HG03378 (cell line): ENCODE results near the gene LGALS7.

ENCODE experiments used
- ATAC-seq: cut with Tn5 transposase; IDR thresholded peaks from one replicate; pipeline ENCODE4 v1.9.1; 2021; ENCODE audit warnings: mild to moderate bottlenecking, moderate library complexity; ENCODE audit not compliant: unreplicated experiment

LGALS7 gene

DNA sequence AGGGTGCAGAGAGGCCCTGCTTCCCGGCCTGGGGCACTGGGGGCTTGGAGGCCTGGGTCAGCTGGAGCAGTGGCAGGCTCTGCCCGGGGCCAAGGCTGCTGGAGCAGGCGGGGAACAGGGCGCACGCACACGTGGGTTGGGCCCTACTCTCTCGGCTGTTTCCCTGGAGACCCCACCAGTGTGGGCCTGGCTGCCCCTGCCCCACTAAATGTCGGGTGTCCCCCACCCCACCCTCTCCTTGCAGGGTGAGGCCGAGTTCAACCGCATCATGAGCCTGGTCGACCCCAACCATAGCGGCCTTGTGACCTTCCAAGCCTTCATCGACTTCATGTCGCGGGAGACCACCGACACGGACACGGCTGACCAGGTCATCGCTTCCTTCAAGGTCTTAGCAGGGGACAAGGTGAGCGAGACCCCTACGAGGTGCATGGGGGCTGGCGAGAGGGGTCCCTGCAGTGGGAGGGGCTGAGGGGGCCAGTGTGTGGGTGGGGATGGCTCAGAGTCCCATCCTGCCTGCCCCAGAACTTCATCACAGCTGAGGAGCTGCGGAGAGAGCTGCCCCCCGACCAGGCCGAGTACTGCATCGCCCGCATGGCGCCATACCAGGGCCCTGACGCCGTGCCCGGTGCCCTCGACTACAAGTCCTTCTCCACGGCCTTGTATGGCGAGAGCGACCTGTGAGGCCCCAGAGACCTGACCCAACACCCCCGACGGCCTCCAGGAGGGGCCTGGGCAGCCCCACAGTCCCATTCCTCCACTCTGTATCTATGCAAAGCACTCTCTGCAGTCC, 44.4 kb downstream of the LGALS7 start:
- ATAC-seq = no peak

DNA sequence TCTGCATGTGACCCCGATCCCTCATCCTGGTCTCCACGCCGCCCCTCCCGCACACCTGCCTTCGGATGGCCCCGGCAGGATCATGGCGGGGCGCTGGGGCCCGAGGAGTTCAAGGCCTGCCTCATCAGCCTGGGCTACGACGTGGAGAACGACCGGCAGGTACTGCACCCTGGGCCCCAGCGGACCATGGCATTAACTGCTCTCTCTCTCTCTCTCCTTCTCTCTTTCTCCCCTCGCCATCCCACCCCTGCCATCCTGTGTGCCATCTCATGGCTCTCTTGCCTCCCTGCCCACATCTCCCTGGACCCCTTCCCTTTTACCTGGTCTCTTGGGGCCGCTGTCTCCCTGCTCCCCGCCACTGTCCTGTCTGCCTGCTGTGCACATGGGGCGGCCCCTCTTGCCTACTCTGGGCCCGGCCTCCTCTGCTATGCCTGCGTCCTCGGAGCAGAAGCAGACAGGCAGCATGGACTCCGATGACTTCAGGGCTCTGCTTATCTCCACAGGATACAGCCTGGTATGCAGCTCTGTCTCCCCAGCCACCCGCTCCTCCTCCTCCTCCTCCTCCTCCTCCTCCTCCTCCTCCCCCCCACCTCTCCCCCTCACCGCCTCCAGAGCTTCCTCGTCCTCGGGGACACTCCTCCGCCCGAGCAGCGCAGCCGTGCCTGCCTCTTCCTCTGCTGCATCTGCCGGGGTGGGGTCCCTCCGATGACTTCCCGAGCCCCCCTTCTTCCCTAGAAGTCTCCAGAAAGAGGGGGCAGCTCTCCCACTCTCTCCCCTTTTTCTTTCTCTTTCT, 45.3 kb downstream of the LGALS7 start:
- ATAC-seq = no peak

DNA sequence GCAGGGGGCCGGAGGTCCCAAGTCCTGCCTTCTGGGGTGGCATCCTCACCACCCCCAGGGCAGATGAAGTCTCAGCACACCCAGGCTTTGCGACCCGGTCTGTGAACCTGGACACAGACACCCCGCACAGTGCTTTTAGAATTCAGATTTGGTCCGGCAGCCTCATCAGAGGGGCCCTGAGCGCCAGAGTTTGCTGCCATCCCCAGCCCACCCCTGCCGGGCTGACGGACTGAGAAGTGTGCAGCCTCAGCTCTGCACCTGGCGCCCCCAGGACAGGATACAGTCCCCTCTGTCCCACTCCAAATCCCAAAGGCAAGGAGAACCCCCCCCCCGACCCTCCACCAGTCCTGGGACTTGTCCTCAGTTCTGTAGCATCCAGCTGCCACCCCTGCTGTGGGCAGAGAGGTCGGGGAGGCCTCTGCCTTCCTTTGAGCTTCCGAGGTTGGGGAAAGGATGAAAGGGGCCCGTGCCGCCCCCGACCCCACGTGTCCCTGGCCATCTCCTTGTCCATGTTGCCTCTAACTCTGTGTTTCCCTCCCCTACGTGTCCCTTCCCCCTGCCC, 45.9 kb downstream of the LGALS7 start:
- no peak for ATAC-seq

DNA sequence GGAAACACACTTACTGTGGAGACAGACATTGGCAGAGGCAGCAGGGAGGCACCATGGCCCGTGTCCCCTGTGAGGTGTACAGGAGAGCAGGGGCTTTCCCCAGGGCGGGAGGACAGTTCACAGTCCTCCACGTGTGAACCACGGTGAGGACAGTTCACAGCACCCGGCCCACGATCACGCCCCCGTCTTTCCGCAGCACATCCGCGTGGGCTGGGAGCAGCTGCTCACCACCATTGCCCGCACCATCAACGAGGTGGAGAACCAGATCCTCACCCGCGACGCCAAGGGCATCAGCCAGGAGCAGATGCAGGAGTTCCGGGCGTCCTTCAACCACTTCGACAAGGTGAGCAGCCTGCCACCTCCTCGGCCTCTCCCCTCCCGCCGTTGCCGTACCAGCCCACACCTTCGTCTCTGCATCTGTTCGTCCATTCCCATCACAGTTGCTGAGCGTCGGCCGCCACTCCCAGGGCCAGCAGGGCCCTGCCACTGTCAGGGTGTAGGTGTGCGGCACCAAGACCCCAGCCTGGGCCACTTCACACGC, 46.5 kb downstream of the LGALS7 start:
- no peak for ATAC-seq

DNA sequence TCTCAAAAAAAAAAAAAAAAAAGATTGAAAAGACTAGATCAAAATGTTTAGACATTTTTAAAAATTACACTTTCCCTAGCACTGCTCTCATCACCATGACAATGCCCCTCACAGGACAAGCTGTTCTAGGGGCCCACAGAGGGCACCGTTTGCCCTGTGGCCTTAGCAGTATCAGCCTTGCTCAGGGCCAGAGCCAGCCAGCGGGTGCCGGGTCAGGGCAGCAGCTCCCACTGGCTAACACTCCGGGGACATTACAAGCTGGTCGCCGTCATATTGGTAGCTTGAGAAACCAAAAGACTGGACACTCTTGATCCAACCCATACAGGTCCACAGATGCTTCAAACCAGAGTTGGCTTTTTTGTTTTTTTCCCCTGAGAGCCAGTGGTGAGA, 47.0 kb downstream of the LGALS7 start:
- ATAC-seq = no peak

DNA sequence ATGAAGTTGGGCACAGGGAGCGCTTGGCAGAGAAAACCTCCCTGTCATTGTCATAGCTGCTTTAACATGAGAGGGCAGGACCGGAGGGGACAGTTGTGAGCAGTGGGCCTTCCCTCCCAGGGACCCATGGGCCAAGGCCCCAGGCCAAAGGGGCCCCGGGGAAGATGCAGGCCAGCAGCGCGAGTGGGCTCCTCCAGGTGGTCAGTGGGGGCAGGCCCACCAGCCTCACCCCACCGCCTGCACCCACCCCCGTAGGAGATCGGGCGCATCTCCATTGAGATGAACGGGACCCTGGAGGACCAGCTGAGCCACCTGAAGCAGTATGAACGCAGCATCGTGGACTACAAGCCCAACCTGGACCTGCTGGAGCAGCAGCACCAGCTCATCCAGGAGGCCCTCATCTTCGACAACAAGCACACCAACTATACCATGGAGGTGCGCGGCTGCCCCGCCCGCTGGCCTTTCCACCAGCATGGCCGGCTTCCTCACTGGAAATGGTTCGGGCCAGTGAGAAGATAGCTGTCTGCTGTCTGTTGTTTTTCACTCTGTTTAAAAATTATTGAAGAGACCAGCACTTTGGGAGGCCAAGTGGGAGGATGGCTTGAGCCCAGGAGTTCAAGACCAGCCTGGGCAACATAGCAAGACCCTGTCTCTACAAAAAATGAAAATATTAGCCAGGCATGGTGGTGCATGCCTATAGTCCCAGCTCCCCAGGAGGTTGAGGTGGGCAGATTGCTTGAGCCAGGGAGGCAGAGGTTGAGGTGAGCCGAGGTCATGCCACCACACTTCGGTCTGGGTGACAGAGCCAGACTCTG, 47.6 kb downstream of the LGALS7 start:
- ATAC-seq = no peak

DNA sequence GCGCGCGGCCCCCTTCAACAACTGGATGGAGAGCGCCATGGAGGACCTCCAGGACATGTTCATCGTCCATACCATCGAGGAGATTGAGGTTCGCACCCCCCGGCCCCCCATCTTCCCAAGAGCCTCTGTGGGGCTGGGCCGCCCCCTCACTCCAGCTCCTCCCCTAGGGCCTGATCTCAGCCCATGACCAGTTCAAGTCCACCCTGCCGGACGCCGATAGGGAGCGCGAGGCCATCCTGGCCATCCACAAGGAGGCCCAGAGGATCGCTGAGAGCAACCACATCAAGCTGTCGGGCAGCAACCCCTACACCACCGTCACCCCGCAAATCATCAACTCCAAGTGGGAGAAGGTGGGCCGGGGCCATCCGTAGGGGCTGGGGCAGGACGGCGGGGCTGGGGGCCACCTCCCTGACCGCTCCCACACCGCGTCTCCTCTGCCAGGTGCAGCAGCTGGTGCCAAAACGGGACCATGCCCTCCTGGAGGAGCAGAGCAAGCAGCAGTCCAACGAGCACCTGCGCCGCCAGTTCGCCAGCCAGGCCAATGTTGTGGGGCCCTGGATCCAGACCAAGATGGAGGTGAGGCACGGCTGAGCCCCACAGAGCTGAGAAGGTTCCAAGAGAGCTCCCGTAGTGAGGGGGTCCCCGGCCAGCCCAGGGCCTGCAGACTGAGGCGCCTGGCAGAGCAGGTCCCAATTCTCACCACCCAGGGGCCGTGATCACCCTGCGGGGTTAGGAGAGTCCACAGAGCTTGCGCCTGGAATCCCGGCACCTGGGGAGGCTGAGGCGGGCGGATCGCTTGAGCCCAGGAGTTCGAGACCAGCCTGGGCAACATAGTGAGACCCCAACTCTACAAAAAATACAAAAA, 49.1 kb downstream of the LGALS7 start:
- ATAC-seq = no peak

DNA sequence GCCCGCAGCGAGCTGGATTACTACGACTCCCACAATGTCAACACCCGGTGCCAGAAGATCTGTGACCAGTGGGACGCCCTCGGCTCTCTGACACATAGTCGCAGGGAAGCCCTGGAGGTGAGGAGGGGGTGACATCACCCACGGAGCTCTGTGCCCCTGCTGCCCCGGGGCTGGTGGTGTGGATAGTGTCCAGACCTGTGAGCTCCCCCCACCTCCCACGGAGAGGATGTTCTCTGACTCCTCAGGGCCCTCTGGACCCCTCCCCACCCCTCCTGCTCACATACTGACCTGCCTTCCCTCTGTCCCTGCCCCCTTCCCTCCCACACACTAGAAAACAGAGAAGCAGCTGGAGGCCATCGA, 49.7 kb downstream of the LGALS7 start:
- no peak for ATAC-seq

DNA sequence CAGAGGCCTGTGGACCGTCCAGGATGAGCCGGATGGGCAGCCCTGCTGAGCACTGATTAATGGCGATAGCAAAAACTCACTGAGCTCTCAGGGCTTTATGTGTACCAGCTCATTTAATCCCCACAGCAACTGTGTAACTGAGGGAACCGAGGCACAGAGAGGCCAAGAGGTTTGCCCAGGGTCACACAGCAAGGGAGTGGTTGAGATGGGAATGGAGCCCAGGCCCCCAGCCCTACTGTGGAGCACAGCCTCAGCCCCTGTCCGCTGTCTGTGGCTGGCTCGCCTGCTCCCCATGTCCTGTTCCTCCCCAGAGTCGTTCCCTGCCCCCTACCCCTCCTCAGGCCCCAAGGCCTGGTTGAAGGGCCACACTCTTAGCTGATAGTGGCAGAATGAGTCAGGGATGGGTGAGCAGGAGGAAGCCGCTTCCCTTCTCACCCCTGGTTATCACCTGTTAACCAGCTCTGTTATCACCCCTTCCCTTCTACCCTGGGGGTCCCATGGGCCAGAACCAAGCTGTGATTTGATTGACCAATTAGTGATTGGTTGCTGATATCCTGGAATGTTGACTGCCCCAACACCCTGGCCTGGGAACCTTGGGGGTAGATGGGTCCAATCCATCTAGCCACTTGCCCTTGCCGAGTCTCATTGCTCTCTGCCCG, 50.2 kb downstream of the LGALS7 start:
- no peak for ATAC-seq

DNA sequence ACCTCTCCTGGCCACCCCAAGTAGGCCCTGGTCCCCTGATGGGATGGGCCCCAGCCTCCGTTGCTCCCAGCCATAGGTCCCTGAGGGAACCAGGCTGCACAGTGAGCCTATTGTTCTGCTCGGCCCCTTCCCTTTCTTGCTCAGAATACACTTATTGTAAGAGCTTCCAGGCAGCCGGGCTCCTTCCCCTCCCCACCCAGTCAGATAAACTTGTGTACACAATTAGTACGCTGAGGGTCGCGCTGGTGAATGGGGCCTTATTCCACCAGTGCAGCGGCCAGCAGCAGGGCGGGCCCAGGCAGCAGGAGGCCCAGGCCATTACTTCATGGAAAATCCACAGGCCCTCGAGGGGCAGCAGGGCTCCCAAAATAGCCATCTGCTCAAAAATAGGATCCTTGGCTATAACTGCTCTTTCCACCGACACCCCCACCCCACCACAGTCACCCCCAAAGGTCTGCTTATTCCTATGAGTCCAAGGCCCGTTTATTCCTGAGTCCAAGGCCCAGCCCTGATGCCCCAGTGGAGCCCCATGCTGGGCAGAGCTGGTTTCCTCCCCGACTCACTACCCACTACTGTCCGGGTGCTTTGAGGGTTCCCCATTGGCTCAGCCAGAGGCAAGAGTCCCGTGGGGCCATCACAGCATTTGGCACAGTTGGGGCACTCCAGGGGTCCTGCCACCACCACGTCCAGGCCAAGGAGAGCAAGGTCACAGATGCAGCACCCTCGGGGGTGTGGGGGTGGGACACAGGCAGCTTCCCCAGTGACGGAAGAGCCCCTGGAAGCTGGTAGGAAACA, 51.1 kb downstream of the LGALS7 start:
- ATAC-seq = no peak

DNA sequence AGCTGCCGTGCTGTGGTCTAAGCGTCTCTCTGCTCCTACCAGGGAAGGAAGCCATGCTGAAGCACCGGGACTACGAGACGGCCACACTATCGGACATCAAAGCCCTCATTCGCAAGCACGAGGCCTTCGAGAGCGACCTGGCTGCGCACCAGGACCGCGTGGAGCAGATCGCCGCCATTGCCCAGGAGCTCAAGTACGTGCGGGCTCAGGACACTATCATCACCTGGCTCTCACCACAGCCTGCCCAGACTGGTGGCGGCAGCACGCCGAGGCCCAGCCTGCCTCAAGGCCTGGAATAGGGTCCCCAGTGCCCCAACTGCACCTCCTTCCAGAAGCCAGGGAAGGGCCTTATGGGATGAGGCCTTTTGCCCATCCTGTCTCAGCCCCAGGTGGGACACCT, 51.8 kb downstream of the LGALS7 start:
- no peak for ATAC-seq
